HG02642 (cell line): ENCODE results near the gene TLR4.
A peak's percentile ranks its signal among the peaks of the same experiment; 100 is the strongest.

Experiments
- ATAC-seq: cut with Tn5 transposase; IDR thresholded peaks from one replicate; pipeline ENCODE4 v1.9.1; 2021; ENCODE audit warnings: mild to moderate bottlenecking; ENCODE audit not compliant: unreplicated experiment, poor library complexity

The TLR4 gene

GRCh38 chr9:117709936-117710335, 5.7 kb downstream of the TLR4 start:
- no peak for ATAC-seq

DNA sequence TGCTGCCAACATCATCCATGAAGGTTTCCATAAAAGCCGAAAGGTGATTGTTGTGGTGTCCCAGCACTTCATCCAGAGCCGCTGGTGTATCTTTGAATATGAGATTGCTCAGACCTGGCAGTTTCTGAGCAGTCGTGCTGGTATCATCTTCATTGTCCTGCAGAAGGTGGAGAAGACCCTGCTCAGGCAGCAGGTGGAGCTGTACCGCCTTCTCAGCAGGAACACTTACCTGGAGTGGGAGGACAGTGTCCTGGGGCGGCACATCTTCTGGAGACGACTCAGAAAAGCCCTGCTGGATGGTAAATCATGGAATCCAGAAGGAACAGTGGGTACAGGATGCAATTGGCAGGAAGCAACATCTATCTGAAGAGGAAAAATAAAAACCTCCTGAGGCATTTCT, 10.1 kb downstream of the TLR4 start:
- ATAC-seq, result no peak

DNA sequence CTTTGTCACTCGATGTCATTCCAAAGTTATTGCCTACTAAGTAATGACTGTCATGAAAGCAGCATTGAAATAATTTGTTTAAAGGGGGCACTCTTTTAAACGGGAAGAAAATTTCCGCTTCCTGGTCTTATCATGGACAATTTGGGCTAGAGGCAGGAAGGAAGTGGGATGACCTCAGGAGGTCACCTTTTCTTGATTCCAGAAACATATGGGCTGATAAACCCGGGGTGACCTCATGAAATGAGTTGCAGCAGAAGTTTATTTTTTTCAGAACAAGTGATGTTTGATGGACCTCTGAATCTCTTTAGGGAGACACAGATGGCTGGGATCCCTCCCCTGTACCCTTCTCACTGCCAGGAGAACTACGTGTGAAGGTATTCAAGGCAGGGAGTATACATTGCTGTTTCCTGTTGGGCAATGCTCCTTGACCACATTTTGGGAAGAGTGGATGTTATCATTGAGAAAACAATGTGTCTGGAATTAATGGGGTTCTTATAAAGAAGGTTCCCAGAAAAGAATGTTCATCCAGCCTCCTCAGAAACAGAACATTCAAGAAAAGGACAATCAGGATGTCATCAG, 11.3 kb downstream of the TLR4 start:
- ATAC-seq, result no peak

- peak; percentile 99 for ATAC-seq
These were observed 13.9 kb downstream of the TLR4 start for GRCh38 chr9:117718085-117718484.

GRCh38 chr9:117718701-117719100, 14.5 kb downstream of the TLR4 start:
- ATAC-seq, result no peak

DNA sequence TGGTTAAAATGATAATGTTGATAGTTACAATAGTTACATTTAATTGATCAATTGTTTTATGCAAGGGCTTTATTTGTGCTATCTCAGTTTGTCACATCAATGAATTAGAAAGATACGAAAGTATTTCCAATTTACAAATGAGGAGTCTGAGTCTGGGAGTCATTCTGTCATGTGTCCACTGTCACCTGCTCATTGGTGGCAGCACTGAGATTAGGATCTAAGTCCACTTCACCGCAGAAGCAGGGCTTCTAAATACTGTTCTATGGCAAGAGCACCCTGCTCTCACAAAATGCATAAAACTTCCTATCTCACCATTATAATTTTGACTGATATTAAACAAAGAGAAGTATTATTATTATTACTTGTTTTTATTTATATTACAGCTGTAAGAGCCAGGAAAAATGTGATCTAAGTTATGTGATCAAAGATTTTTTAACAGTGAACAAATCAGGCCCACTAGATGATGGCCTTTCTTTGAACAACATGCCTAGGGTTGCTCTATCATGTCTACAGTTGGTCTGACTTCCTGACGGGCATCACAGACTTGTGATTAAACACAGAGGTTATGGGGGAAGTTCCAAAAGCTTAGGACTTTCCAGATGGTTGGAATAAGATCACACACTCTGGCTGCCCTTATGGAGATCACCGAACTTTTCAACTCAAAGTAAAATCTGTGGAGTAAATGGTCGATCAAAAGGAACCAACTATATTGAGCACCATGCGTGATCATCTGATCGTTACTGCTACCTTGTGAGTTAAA, 15.1 kb downstream of the TLR4 start:
- ATAC-seq, result no peak

- no peak for ATAC-seq
These were observed 15.9 kb downstream of the TLR4 start for GRCh38 chr9:117720066-117720465.

DNA sequence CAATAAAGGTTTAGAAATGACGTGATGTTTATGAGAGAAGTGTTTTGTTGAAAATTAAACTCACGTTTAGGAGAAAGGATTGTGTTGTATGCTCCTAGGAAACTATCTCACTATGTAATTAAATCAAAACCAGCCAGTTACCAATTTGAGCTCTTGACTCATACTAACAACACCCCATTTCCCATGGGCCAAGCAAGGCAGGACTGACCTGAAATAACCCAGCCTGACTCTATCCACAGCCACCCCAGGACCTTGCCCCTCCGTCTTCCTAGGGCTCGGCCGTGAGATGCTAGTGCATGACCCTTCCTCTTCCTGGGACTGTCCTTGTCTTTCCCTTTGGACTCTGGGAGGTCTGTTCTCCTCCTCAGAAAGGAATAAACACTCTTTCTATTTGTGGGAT, 16.4 kb downstream of the TLR4 start:
- ATAC-seq, result no peak

DNA sequence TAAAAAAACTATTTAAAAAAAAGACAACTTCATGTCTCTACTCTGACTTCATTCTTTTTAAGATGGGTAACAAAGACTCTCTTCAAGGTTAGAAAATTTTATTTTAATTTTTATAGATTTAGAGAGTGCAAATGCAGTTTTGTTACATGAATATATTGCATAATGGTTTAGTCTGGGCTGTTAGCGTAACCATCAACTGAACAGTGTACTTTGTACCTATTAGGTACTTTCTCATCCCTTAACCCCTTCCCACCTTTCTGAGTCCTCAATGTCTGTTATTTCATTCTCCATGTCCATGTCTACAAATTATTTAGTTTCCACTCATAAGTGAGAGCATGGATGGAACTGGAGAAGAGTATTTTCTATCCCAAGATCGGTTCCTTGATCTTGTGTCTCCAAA, 16.8 kb downstream of the TLR4 start:
- no peak for ATAC-seq

DNA sequence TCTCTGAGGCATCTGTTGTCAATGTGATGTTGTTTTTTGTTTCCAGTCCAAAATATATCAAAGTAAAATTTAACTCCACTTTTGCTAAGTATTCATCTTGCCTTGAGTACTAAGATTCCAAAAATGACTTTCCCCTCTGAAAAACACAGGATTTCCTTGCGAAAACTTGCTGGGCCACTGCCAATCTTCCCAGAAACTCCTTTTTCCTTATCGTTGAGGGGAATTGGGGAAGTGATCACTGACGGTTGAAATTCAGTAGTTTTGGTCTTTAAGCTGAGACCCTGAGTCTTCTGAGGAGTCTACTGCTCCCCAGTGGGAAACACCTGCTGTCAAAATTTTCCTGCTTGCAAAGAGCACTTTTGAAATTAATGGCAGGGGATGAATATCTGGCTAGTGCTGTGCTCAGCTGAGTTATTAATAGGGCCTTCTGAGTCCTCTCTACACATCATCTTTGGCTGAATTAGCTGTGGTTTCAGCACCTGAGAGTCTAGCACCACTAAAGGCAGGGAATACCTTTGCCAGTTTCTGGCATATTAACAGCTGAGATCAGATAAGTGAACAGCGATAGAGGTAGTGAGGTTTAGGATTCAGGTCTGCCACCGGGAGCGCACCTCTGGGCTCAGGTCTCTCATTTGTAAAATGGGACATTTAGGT, 18.0 kb downstream of the TLR4 start:
- no peak for ATAC-seq

GRCh38 chr9:117723986-117724625, 19.9 kb downstream of the TLR4 start:
- ATAC-seq, result no peak

DNA sequence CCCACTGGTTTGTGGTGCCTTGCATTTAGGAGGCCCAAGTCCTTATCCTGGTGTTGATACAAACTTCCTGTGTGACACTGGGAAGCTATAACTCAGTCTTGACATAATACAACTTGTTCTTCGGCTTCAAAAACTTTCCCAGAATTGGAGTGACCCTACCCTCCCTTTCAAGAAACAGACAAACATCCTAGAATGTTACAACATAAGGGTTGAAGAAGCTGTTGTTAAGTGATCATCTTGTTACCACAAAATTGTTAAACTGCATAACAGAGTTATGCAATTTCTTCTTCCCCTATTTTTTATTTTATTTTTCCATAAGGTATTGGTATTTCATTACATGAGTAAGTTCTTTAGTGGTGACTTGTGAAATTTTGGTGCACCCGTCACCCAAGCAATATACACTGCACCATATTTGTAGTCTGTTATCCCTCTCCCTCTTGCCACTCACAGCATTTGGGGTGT, 21.3 kb downstream of the TLR4 start:
- no peak for ATAC-seq

DNA sequence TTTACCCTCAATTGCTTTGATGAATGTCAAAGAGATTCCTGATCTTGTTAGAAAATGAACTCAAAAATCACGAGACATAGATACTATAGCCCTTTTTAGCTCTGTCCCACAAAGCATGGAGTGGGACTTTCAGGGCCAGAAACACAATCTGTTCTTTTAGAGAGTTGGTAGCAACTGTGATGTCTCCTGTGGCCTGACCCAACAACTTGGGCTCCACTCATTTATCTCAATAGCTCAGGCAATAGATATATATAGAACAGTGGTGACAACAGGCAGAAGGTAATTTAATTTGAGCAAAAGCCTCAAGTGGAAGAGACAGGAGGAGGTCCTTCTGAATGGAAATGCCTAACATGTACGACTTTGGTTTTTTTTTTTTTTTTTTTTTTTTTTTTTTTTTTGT, 25.2 kb downstream of the TLR4 start:
- no peak for ATAC-seq

DNA sequence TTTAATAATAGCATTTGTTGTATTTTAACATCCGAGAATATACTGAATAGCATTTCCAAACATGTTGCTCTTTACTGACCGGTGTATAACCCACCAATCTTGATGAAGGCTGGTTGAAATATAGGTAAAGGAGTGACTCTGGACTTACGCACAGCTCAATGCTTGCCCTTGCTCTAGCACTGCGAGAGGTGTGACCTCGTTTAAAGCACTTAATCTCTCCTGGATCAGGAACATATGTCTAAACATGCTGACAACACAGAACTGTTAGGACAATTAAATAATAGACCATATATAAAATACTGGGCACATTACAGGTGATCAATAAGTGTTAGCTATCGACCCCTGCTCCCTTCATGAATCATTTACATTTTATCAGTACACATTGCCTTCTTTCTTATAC, 28.3 kb downstream of the TLR4 start:
- ATAC-seq, result no peak

GRCh38 chr9:117733465-117733864, 29.3 kb downstream of the TLR4 start:
- ATAC-seq, result no peak

DNA sequence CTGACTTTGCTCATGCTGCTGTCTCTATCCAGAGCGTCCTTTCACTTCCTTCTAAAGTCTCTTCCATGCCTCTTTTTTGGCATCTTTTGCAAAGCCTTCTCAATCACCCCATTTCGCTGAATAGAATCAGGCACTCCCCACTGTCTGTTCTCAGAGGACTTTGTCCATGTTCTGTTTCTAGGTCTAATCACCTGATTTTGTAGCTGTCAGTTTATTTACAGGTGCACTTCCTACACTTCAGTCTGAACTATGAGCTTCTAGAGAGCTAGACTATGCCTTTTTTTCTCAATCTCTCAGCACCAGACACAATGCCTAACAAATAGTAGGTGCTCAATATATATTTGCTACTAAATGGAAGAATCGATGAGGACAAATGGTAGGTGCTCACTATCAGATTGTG, 29.9 kb downstream of the TLR4 start:
- no peak for ATAC-seq

- no peak for ATAC-seq
These were observed 30.5 kb downstream of the TLR4 start for GRCh38 chr9:117734523-117735314.

DNA sequence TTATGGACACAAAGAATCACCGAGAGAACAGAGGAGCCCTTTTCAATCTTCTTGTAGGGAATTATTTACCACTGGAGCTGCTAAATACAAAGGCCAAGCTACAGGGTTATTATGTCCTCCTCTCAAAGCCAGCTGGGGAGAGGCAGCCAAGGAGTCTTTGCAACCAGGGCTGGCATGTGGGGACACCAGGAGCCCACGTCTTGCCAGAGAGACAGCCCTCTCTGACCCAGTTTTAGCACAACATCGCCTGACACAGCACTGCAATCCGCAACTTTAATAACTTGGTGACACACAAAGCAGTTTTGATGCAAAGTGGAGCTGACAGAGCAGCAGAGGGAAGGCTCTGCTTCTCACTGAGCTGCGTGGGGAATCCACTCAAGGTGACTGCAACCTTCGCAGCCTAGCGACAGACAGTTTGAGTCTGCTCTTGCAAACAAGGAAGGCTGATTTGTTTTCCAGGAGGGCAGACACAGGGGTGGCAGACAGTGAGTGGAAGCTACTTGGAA, 33.6 kb downstream of the TLR4 start:
- no peak for ATAC-seq

GRCh38 chr9:117739206-117739605, 35.0 kb downstream of the TLR4 start:
- no peak for ATAC-seq

DNA sequence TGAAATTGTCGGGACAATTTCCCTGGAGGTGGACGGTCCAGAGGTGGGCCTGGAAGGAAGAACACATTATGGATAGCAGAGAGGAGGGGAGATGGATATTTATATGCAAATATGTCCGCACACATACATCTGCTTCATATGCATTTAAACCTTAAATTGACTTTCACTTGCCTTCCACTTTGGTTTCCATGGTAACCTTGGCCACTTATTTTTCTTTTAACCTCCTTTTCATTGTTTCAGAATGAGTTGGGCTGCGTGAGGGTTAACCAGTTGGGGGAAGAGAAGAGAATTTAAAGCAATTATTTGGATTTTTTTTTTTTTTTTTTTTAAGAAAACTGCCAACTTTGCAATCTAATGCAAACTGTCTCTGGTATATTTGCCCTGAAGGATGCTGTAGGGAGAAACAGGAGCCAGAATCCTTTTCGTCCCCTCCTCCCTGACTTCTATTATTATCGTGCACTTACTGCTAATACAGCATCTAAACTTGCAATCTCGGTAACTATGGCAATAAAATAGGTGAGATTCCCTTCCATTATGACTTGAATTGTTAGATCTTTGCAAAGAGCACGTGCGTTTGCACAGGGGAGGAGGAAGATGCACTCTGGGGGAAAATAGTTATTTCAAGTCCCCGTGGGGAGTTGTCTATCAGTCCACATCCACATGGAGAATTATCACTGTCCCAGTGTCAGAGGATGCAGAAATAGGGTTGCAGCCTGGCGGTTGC, 35.6 kb downstream of the TLR4 start:
- ATAC-seq, result no peak
